ENCODE results near the gene SELENOO. TPM values are rescaled to one million over a fixed set of nuclear protein-coding genes. Genes with fewer than 3 reads are reported as not detected.

The SELENOO gene
- total and polyA plus RNA-seq, 12 donors: 9.6 to 29.8 (median 12.2) TPM

- Histone ChIP-seq H3K27ac (no peak overlapping the region), H3K4me3 (no peak overlapping the region), H3K9me3 (no peaks in the 10 kb centered on the region), H3K27me3 (no peaks in the 10 kb centered on the region), H3K4me1 (peaks cover 10 to 41% (median 28%) of the 10 kb centered on the region in 9 donors), H3K36me3 (peaks cover 0 to 23% (median 0%) of the 10 kb centered on the region in 9 donors)
- no peak for TF ChIP-seq CTCF (IDR thresholded peaks at IDR 0.05)
- ATAC-seq: no peak
- intact Hi-C loops (cut with DNase I): loop anchor here in 8 of 10 donors (2.0 to 5.0 kb wide), 5 partner anchors 74 to 244 kb away; partner anchors contain the start of genes PPP6R2 (in 4 of the 8) and DENND6B (in 3 of the 8)
- DNase-seq: no peak
- WGBS, 2 donors: 85 to 86% methylated on average over 22 of the region's 22 CpGs
Observed at GRCh38 chr22:50253046-50253915, 52.5 kb downstream of the SELENOO start.

GRCh38 chr22:50253941-50254340 is 53.1 kb downstream of the SELENOO start:
- no peak for TF ChIP-seq CTCF (IDR thresholded peaks at IDR 0.05)
- H3K27ac ChIP-seq: no peak overlapping the region
- DNase-seq (no peak), ATAC-seq (no peak)
- H3K27me3 ChIP-seq: no peaks in the 10 kb centered on the region
- H3K9me3 ChIP-seq: no peaks in the 10 kb centered on the region
- H3K4me1 ChIP-seq: peaks cover 15 to 46% (median 32%) of the 10 kb centered on the region in 9 donors
- intact Hi-C loops (cut with DNase I): loop anchor here in 8 of 10 donors (2.0 to 5.0 kb wide), 5 partner anchors 73 to 243 kb away; partner anchors contain the start of genes PPP6R2 (in 4 of the 8) and DENND6B (in 3 of the 8)
- H3K4me3 ChIP-seq: no peak overlapping the region
- H3K36me3 ChIP-seq: peaks cover 0 to 18% (median 0%) of the 10 kb centered on the region in 9 donors
- WGBS, 2 donors: 72 to 79% methylated on average over 8 of the region's 8 CpGs

GRCh38 chr22:50255099-50255498 is 54.3 kb downstream of the SELENOO start:
- TF ChIP-seq CTCF (IDR thresholded peaks at IDR 0.05): no peak
- Histone ChIP-seq H3K4me1 (peaks cover 8 to 43% (median 24%) of the 10 kb centered on the region in 9 donors), H3K4me3 (no peak overlapping the region), H3K9me3 (no peaks in the 10 kb centered on the region), H3K36me3 (peaks cover 0 to 18% (median 0%) of the 10 kb centered on the region in 9 donors), H3K27ac (no peak overlapping the region), H3K27me3 (peaks cover 0 to 1% (median 0%) of the 10 kb centered on the region in 7 donors)
- WGBS, 2 donors: 89% methylated on average over 19 of the region's 19 CpGs
- ATAC-seq: no peak
- no peak for DNase-seq
- intact Hi-C loops (cut with DNase I): loop anchor here in 1 of 10 donors (5.0 kb wide), 1 partner anchor 82 kb away; no protein-coding TSS in a partner anchor

DNA sequence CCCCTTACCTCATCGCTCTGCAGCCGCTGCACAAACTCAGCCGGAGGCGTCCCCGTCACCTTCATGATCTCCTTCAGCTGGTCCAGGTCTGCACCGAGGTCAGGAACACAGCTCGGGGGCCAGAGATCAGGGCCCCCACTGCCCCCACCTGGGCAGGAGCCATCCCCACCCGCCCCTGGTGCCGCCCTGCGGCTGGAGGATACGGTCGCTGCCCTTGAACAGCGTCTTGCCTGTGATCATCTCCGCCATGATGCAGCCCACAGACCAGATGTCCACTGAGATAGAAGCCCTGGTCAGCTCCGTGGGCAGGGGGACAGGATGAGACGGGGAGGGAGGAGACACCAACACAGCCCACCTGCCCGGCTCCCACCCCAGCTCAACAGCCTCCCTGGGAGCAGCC is 54.8 kb downstream of the SELENOO start:
- DNase-seq: no peak
- intact Hi-C loops (cut with DNase I): loop anchor here in 1 of 10 donors (5.0 kb wide), 1 partner anchor 82 kb away; no protein-coding TSS in a partner anchor

More for the DNA sequence above, 54.8 kb downstream of the SELENOO start:
- Histone ChIP-seq H3K36me3 (peaks cover 0 to 18% (median 0%) of the 10 kb centered on the region in 9 donors), H3K4me3 (no peak overlapping the region), H3K27me3 (peaks cover 0 to 6% (median 0%) of the 10 kb centered on the region in 7 donors), H3K4me1 (peaks cover 2 to 43% (median 23%) of the 10 kb centered on the region in 9 donors), H3K27ac (no peak overlapping the region), H3K9me3 (no peaks in the 10 kb centered on the region)
- ATAC-seq: no peak
- no peak for TF ChIP-seq CTCF (IDR thresholded peaks at IDR 0.05)
- 93% methylated on average over 17 of the region's 17 CpGs for WGBS, 2 donors

All from heart right ventricle (tissue), 16 donors.